HepG2 (cell line): Measurements from ENCODE around the gene LAMA5. TPM values are rescaled to one million over a fixed set of nuclear protein-coding genes. Genes with fewer than 3 reads are reported as not detected.

Experiments used
- ATAC-seq: fragments of 200-7000 bp; cut with Tn5 transposase; 3 replicates; pipeline ENCODE4 v1.9.1; 2020; ENCODE audit warnings: mild to moderate bottlenecking, moderate library complexity
- BruUV-seq: library from RNA; stranded (reverse); fragments of 400-500 nt; replicated peaks from 2 replicates; lab custom pipeline; 2021; lab: Mats Ljungman, UMichigan
- CTCF ChIA-PET: fragments of 300-600 bp; formaldehyde crosslinking; extraction: SDS; loops from one replicate; lab custom pipeline; 2021; ENCODE audit warnings: low total read pairs, inconsistent platforms, low intra/inter-chr PET ratio; lab: Yijun Ruan, JAX
- POLR2A ChIA-PET: fragments of 350-600 bp; sonication (Branson Sonifier 250); formaldehyde crosslinking; loops from one replicate; lab custom pipeline; 2020; ENCODE audit warnings: antibody characterized with exemption, inconsistent platforms; lab: Yijun Ruan, JAX
- DNase-seq: peaks from one replicate; pipeline ENCODE4 v3.0.0-alpha.2; 2015; ENCODE audit warnings: low spot score
- FAIRE-seq: peaks from 3 replicates; lab custom pipeline; 2011; peaks lifted over from hg19 to GRCh38; lab: Jason Lieb, UNC
- H2AFZ ChIP-seq: one replicate; pipeline ENCODE4 v1.6.1; 2011; ENCODE audit warnings: low read length, inconsistent platforms
- H3K27ac ChIP-seq: fragments of 300-600 bp; 3 replicates; pipeline ENCODE4 v1.8.0; 2011; ENCODE audit warnings: mixed run types, mild to moderate bottlenecking, mixed read lengths, low read length, inconsistent platforms; ENCODE audit not compliant: insufficient read depth; ENCODE audit errors: extremely low read length
- H3K27me3 ChIP-seq, 2 experiments: fragments of 200-600 bp in 1 of 2; 2 replicates in 1 of 2; 3 replicates in 1 of 2; pipeline versions ENCODE4 v1.6.0 to v1.8.0; 2011; ENCODE audit warnings: low read length in 2 of 2, mild to moderate bottlenecking in 2 of 2, moderate library complexity in 2 of 2, inconsistent platforms in 1 of 2; ENCODE audit not compliant: insufficient read depth in 2 of 2, control insufficient read depth in 1 of 2
- H3K36me3 ChIP-seq, 2 experiments: fragments of 200-600 bp in 1 of 2; replicated peaks in 1 of 2; 2 replicates in 1 of 2; 3 replicates in 1 of 2; pipeline versions ENCODE4 v1.5.1 to v1.8.0; 2011; ENCODE audit warnings: low read length in 2 of 2, inconsistent platforms in 1 of 2; ENCODE audit not compliant: insufficient read depth in 2 of 2, control insufficient read depth in 1 of 2
- H3K4me1 ChIP-seq: 2 replicates; pipeline ENCODE4 v1.5.1; 2012; ENCODE audit warnings: low read length, inconsistent platforms; ENCODE audit not compliant: insufficient read depth
- H3K4me2 ChIP-seq: 2 replicates; pipeline ENCODE4 v1.6.0; 2011; ENCODE audit warnings: low read depth, low read length, inconsistent platforms
- H3K4me3 ChIP-seq, 3 experiments: fragments of 200-600 bp in 1 of 3; sonication (generic), shearing (Covaris generic) in 1 of 3; replicated peaks in 1 of 3; 2 replicates each; pipeline ENCODE4 v1.5.1; 2011 to 2016; ENCODE audit warnings: low read length in 3 of 3, inconsistent platforms in 2 of 3, low read depth in 2 of 3, mild to moderate bottlenecking in 2 of 3, control low read depth in 1 of 3, mixed read lengths in 1 of 3; ENCODE audit not compliant: insufficient read depth in 1 of 3
- H3K79me2 ChIP-seq: one replicate; pipeline ENCODE4 v1.6.1; 2011; ENCODE audit warnings: low read length, inconsistent platforms; ENCODE audit not compliant: insufficient read depth
- H3K9ac ChIP-seq: 2 replicates; pipeline ENCODE4 v1.6.0; 2011; ENCODE audit warnings: mild to moderate bottlenecking, low read depth, low read length, inconsistent platforms; ENCODE audit not compliant: insufficient read depth
- H3K9me3 ChIP-seq: 2 replicates; pipeline ENCODE4 v1.5.1; 2012; ENCODE audit warnings: mild to moderate bottlenecking, low read length
- H4K20me1 ChIP-seq: 2 replicates; pipeline ENCODE4 v1.6.0; 2011; ENCODE audit warnings: inconsistent platforms, mild to moderate bottlenecking, low read length, moderate library complexity; ENCODE audit not compliant: insufficient read depth
- HNF4A ChIP-seq: sonication (generic); formaldehyde crosslinking; IDR thresholded peaks from 2 replicates; pipeline ENCODE4 v1.4.0; 2020; ENCODE audit warnings: missing genetic modification reagents
- NFIB ChIP-seq: sonication (generic); formaldehyde crosslinking; IDR thresholded peaks from 2 replicates; pipeline ENCODE4 v1.9.0; 2021; ENCODE audit warnings: missing genetic modification reagents, mild to moderate bottlenecking, borderline replicate concordance
- NFYB ChIP-seq: sonication (generic); formaldehyde crosslinking; IDR thresholded peaks from 2 replicates; pipeline ENCODE4 v1.4.0; 2020; ENCODE audit warnings: missing genetic modification reagents
- NFYC ChIP-seq: IDR thresholded peaks from 2 replicates; pipeline ENCODE4 v1.6.1; 2016; ENCODE audit warnings: missing genetic modification reagents, missing compliant biosample characterization
- WGBS: methylation state at CpG from one replicate; pipeline ENCODE4 v1.1.6; 2017; ENCODE audit warnings: low lambda C conversion rate; 5-methylcytosine and 5-hydroxymethylcytosine counted together
- in situ Hi-C: cut with HindIII; loops from 2 replicates; pipeline ENCODE4 v1.10.0; 2017; ENCODE audit warnings: low pct_unique_long_range_greater_than_20kb; ENCODE audit not compliant: extremely low pct_ligation_motif_present
- intact Hi-C: fragments of 100-400 bp; cut with micrococcal nuclease; formaldehyde crosslinking; loops from one replicate; pipeline ENCODE4 v1.10.0; 2022; ENCODE audit not compliant: unreplicated experiment
- polyA plus RNA-seq, 8 experiments: library from polyadenylated mRNA; depleted of rRNA in 3 of 8; stranded (reverse) in 7 of 8; unstranded in 1 of 8; fragments of >200 nt; fragmentation: Illumina TruSeq in 4 of 8; extraction: Trizol in 4 of 8; gene quantifications; 2 replicates each; pipeline versions ENCODE4 v1.2.1 to v1.2.3, GENCODE V29; 2011 to 2016; ENCODE audit warnings: low read depth in 4 of 8, missing spikeins in 1 of 8, mixed read lengths in 1 of 8; ENCODE audit not compliant: insufficient read depth in 1 of 8
- total RNA-seq, 5 experiments: library from RNA; depleted of rRNA; stranded (reverse); fragments of >200 nt; fragmentation: Illumina TruSeq; extraction: Trizol; gene quantifications; 2 replicates each; pipeline ENCODE4 v1.2.3, GENCODE V29; 2016; ENCODE audit warnings: low read depth in 1 of 5
- TF ChIP-seq, protein P1 (sequence below): IDR thresholded peaks from 2 replicates; pipeline ENCODE4 v1.6.1; 2016; ENCODE audit warnings: missing compliant biosample characterization, missing genetic modification reagents, borderline replicate concordance
- TF ChIP-seq, protein P2 (sequence below): sonication (generic); formaldehyde crosslinking; IDR thresholded peaks from 2 replicates; pipeline ENCODE4 v1.8.0; 2022; ENCODE audit warnings: mild to moderate bottlenecking, missing genetic modification reagents
- TF ChIP-seq, protein P3 (sequence below): sonication (generic); formaldehyde crosslinking; IDR thresholded peaks from 2 replicates; pipeline ENCODE4 v1.8.0; 2022; ENCODE audit warnings: missing genetic modification reagents, mild to moderate bottlenecking, inconsistent platforms, borderline replicate concordance

The LAMA5 gene
- total and polyA plus RNA-seq, 2 of the 13 experiments (the other 11 are each of a cell fraction or from before 2014, with no cell fraction given): 21.0 to 44.7 TPM

DNA sequence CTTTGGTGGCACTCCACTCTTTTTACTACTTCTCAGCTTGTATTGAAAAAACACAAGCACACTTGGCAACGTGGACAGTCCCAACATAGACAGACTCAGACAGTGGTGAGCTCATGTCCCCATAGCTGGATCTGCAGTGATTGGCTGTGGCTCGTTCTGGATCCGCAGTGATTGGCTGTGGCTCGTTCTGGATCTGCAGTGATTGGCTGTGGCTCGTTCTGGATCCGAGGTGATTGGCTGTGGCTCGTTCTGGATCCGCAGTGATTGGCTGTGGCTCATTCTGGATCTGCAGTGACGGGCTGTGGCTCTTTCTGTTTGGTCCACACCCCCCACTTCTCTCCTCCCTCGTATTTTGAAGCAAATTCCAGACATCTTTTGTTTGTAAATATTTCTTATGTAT is 100.8 kb downstream of the LAMA5 start:
- Histone ChIP-seq H3K9ac (no peak overlapping the region), H3K79me2 (no peaks in the 10 kb centered on the region), H2AFZ (no peak overlapping the region), H3K9me3 (no peaks in the 10 kb centered on the region), H3K4me3 (no peak overlapping the region), H3K4me2 (no peak overlapping the region), H4K20me1 (peaks cover 15% of the 10 kb centered on the region; the same call in 1 of the 2 replicates), H3K27ac (no peak overlapping the region), H3K36me3 (peaks cover 46 to 66% of the 10 kb centered on the region in 2 experiments), H3K4me1 (0 out of 2 replicates have a peak, but pooled peaks cover 7% of the 10 kb centered on the region), H3K27me3 (no peaks in the 10 kb centered on the region)
- no TSS peak for BruUV-seq
- ATAC-seq (no peak), FAIRE-seq (peak; percentile 66), DNase-seq (peak; percentile 39)
- ChIA-PET POLR2A (no interaction called here), CTCF (no interaction called here)
- TF ChIP-seq NFYC (CRISPR knock-in tag): peak; percentile 77
- no peak for TF ChIP-seq NFIB (CRISPR knock-in tag)
- TF ChIP-seq, protein P1, sequence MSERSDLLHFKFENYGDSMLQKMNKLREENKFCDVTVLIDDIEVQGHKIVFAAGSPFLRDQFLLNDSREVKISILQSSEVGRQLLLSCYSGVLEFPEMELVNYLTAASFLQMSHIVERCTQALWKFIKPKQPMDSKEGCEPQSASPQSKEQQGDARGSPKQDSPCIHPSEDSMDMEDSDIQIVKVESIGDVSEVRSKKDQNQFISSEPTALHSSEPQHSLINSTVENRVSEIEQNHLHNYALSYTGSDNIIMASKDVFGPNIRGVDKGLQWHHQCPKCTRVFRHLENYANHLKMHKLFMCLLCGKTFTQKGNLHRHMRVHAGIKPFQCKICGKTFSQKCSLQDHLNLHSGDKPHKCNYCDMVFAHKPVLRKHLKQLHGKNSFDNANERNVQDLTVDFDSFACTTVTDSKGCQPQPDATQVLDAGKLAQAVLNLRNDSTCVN (CRISPR knock-in tag): peak; percentile 100
- TF ChIP-seq, protein P2, sequence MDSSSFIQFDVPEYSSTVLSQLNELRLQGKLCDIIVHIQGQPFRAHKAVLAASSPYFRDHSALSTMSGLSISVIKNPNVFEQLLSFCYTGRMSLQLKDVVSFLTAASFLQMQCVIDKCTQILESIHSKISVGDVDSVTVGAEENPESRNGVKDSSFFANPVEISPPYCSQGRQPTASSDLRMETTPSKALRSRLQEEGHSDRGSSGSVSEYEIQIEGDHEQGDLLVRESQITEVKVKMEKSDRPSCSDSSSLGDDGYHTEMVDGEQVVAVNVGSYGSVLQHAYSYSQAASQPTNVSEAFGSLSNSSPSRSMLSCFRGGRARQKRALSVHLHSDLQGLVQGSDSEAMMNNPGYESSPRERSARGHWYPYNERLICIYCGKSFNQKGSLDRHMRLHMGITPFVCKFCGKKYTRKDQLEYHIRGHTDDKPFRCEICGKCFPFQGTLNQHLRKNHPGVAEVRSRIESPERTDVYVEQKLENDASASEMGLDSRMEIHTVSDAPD (CRISPR knock-in tag): no peak
- TF ChIP-seq HNF4A (CRISPR knock-in tag): no peak
- TF ChIP-seq NFYB (CRISPR knock-in tag): peak; percentile 78
- TF ChIP-seq, protein P3, sequence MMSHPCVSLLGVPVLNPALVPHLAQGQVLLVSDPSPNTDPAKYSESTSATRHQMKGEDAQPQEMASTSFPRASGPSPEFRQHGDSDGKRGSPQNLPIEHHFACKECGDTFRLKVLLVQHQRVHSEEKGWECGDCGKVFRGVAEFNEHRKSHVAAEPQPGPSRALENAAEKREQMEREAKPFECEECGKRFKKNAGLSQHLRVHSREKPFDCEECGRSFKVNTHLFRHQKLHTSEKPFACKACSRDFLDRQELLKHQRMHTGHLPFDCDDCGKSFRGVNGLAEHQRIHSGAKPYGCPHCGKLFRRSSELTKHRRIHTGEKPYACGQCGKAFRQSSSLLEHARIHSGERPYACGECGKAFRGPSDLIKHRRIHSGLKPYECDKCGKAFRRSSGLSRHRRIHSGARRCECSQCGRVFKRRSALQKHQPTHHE (CRISPR knock-in tag): no peak
- WGBS: 96% methylated on average over 10 of the region's 10 CpGs
- in situ Hi-C loops: no loop called here
- intact Hi-C loops: no loop called here
